Stomach (tissue), 4 donors: ENCODE measurements around the gene VPS13D.

Source experiments
- EP300 ChIP-seq: sonication (generic); formaldehyde crosslinking; IDR thresholded peaks from one replicate; pipeline ENCODE4 v1.6.1; 2017; ENCODE audit warnings: antibody characterized with exemption
- POLR2A ChIP-seq, 4 donors: fragments of 450-650 bp; IDR thresholded peaks; one replicate each; pipeline ENCODE4 v1.6.1; 2016; ENCODE audit warnings: antibody characterized with exemption in 4 of 4, control low read depth in 2 of 4, mild to moderate bottlenecking in 1 of 4, moderate library complexity in 1 of 4
- POLR2AphosphoS5 ChIP-seq, 3 donors: sonication (generic); formaldehyde crosslinking; IDR thresholded peaks; one replicate each; pipeline ENCODE4 v1.6.1; 2016; ENCODE audit warnings: antibody characterized with exemption in 3 of 3
- TF ChIP-seq, protein P1 (sequence below), 7 experiments: fragments of 450-650 bp in 4 of 7; fragments of 200-600 bp in 3 of 7; sonication (generic) in 3 of 7; IDR thresholded peaks; one replicate each; pipeline ENCODE4 v1.5.1; 2016 to 2019; ENCODE audit warnings: antibody characterized with exemption in 7 of 7, control low read depth in 2 of 7, mild to moderate bottlenecking in 1 of 7

DNA sequence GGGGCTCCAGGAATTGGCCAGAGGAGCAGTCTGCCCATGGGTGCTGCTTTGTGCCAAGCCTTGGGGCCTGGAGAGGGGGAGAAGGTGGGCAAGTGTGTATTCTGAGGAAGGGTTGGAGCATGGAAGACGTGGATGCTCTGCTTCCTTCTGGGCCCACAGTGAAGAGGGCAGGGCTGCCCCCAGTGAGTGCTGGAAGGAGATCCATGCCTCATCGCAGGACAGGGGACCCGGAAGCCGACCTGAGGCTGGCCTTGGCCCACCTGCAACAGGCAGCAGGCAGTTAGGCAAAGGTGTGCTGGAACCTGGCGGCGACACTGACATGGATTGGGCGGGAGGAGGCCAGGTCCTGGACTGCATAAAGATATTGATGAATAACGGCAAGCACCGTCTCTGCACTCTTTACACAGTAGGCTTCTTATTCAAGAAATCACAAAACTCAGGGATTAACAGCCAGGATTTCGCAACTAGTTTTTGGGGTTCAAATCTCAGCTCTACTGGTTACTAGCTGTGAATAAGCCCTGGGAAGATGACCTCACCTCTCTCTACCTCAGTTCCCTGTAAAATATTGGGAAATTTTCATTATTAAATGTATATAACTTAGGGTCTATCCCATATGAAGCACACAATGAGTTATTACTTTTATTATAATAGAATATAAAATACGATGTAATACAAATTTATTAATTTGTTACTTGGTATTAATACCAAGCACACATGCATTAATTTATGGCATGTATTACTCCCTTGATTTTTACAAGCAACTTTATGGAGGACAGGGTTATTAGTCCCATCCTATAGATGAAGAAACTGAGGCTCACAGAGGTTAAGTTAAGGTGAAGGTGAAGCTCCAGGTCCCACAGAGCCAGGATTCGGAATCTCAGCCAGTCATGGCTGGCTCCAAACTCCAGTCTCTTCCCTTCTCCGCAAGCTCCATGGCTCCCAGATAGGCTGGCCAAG, 325.9 kb downstream of the VPS13D start:
- TF ChIP-seq, protein P1, sequence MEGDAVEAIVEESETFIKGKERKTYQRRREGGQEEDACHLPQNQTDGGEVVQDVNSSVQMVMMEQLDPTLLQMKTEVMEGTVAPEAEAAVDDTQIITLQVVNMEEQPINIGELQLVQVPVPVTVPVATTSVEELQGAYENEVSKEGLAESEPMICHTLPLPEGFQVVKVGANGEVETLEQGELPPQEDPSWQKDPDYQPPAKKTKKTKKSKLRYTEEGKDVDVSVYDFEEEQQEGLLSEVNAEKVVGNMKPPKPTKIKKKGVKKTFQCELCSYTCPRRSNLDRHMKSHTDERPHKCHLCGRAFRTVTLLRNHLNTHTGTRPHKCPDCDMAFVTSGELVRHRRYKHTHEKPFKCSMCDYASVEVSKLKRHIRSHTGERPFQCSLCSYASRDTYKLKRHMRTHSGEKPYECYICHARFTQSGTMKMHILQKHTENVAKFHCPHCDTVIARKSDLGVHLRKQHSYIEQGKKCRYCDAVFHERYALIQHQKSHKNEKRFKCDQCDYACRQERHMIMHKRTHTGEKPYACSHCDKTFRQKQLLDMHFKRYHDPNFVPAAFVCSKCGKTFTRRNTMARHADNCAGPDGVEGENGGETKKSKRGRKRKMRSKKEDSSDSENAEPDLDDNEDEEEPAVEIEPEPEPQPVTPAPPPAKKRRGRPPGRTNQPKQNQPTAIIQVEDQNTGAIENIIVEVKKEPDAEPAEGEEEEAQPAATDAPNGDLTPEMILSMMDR (IDR thresholded peaks at IDR 0.05): no peak
- TF ChIP-seq POLR2AphosphoS5 (IDR thresholded peaks at IDR 0.05) (no peak), POLR2A (IDR thresholded peaks at IDR 0.05) (no peak), EP300 (no peak)
